Tibial artery (tissue), 4 donors: Measurements from ENCODE around the gene MAGI3.
"Not testable (repeated sequence)": the region's sequence is repeated elsewhere in the genome, so short reads cannot be mapped to it uniquely, and the experiment has no call there.

Source experiments
- DNase-seq, 2 donors: peaks; one replicate each; pipeline ENCODE4 v3.0.0-alpha.2; 2019
- H3K27ac ChIP-seq, 2 donors: fragments of 200-600 bp; sonication (generic) in 1 of 2; 1 replicate in 1 of 2; 2 replicates in 1 of 2; pipeline ENCODE4 v1.5.1; 2018 to 2019; ENCODE audit warnings: mild to moderate bottlenecking in 1 of 2
- H3K27me3 ChIP-seq, 2 donors: fragments of 200-600 bp; sonication (generic) in 1 of 2; one replicate each; pipeline versions ENCODE4 v1.5.1 to v1.6.0; 2016 to 2019
- H3K36me3 ChIP-seq, 3 donors: fragments of 200-600 bp; sonication (generic) in 2 of 3; one replicate each; pipeline ENCODE4 v1.5.1; 2016 to 2019; ENCODE audit warnings: mild to moderate bottlenecking in 2 of 3
- H3K4me1 ChIP-seq, 4 donors: fragments of 200-600 bp; sonication (generic) in 2 of 4; 1 replicate in 3 of 4; 2 replicates in 1 of 4; pipeline ENCODE4 v1.5.1; 2016 to 2019
- H3K4me3 ChIP-seq, 2 donors: fragments of 200-600 bp; sonication (generic) in 1 of 2; 1 replicate in 1 of 2; 2 replicates in 1 of 2; pipeline ENCODE4 v1.5.1; 2018 to 2019; ENCODE audit warnings: mild to moderate bottlenecking in 2 of 2
- H3K9me3 ChIP-seq, 3 donors: fragments of 200-600 bp; sonication (generic) in 1 of 3; one replicate each; pipeline ENCODE4 v1.5.1; 2016 to 2019
- intact Hi-C: fragments of 100-400 bp; cut with DNase I; formaldehyde crosslinking; loops from one replicate; pipeline ENCODE4 v1.15.0; 2023; ENCODE audit warnings: low total_unique reads
- TF ChIP-seq, protein P1 (sequence below), 2 experiments: fragments of 200-600 bp in 1 of 2; fragments of 450-650 bp in 1 of 2; IDR thresholded peaks; one replicate each; pipeline ENCODE4 v1.5.1; 2017 to 2019; ENCODE audit warnings: antibody characterized with exemption in 2 of 2, mild to moderate bottlenecking in 1 of 2, moderate library complexity in 1 of 2

MAGI3 gene

DNA sequence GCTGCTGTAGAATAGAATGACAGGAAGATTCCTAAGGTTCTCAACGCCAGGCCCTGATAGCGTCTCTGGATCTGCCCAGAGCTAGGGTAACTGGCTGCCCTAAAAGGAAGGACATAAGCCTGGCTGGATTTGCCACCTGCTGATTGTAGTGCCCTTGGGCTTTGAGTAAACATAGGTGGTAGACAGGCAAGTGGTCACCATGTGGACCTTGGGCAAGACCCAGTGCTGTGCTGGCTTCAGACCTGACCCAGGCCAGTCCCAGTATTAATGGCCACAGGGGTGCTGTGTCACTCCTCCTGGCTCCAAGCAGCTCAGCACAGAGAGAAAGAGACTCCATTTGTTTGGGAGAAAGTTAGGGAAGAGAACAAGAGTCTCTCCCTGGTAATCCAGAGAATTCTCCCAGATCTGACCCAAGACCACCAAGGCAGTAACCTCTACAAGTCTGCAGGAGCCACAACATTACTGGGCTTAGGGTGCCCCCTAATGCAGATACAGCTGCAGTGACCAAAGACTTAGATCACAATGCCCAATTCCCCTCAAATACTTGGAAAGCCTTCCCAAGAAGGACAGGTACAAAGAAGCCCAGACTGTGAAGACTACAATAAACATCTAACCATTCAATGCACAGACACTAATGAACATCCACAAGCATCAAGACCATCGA, 324.4 kb downstream of the MAGI3 start:
- no peak for DNase-seq
- intact Hi-C loops: no loop called here
- no peak overlapping the region for H3K4me3 ChIP-seq
- H3K9me3 ChIP-seq: no peaks in the 10 kb centered on the region
- H3K4me1 ChIP-seq: no peaks in the 10 kb centered on the region
- TF ChIP-seq, protein P1, sequence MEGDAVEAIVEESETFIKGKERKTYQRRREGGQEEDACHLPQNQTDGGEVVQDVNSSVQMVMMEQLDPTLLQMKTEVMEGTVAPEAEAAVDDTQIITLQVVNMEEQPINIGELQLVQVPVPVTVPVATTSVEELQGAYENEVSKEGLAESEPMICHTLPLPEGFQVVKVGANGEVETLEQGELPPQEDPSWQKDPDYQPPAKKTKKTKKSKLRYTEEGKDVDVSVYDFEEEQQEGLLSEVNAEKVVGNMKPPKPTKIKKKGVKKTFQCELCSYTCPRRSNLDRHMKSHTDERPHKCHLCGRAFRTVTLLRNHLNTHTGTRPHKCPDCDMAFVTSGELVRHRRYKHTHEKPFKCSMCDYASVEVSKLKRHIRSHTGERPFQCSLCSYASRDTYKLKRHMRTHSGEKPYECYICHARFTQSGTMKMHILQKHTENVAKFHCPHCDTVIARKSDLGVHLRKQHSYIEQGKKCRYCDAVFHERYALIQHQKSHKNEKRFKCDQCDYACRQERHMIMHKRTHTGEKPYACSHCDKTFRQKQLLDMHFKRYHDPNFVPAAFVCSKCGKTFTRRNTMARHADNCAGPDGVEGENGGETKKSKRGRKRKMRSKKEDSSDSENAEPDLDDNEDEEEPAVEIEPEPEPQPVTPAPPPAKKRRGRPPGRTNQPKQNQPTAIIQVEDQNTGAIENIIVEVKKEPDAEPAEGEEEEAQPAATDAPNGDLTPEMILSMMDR (IDR thresholded peaks at IDR 0.05): no peak
- no peak overlapping the region for H3K27ac ChIP-seq
- no peaks in the 10 kb centered on the region for H3K27me3 ChIP-seq
- peaks cover 16 to 33% (median 26%) of the 10 kb centered on the region in 3 donors for H3K36me3 ChIP-seq

DNA sequence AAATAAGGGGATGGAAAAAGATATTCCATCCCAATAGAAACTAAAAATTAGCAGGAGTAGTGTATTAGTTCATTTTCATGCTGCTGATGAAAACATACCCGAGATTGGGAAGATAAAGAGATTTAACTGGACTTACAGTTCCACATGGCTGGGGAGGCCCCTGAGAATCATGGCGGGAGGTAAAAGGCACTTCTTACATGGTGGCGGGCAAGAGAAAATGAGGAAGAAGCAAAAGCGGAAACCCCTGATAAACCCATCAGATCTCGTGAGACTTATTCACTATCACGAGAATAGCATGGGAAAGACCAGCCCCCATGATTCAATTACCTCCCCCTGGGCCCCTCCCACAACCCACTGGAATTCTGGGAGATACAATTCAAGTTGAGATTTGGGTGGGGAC, 327.2 kb downstream of the MAGI3 start:
- intact Hi-C loops, H3K27ac ChIP-seq, DNase-seq, H3K4me1 ChIP-seq, H3K9me3 ChIP-seq, H3K27me3 ChIP-seq, H3K4me3 ChIP-seq: not testable (repeated sequence)
- H3K36me3 ChIP-seq: peaks cover 23 to 34% (median 33%) of the 10 kb centered on the region in 3 donors

DNA sequence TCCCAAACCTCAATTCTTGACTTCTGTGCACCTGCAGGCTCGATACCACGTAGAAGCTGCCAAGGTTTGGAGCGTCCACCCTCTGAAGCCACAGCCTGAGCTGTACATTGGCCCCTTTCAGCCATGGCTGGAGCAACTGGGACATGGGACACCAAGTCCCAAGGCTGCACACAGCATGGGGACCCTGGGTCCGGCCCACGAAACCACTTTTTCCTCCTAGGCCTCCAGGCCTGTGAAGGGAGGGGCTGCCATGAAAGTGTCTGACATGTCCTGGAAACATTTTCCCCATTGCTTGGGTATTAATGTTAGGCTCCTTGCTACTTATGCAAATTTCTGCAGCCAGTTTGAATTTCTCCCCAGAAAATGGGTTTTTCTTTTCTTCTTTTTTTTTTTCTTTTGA, 328.3 kb downstream of the MAGI3 start:
- DNase-seq, H3K4me1 ChIP-seq, H3K9me3 ChIP-seq, intact Hi-C loops, H3K27me3 ChIP-seq, H3K27ac ChIP-seq, H3K4me3 ChIP-seq: not testable (repeated sequence)
- H3K36me3 ChIP-seq: peaks cover 23 to 33% (median 30%) of the 10 kb centered on the region in 3 donors

DNA sequence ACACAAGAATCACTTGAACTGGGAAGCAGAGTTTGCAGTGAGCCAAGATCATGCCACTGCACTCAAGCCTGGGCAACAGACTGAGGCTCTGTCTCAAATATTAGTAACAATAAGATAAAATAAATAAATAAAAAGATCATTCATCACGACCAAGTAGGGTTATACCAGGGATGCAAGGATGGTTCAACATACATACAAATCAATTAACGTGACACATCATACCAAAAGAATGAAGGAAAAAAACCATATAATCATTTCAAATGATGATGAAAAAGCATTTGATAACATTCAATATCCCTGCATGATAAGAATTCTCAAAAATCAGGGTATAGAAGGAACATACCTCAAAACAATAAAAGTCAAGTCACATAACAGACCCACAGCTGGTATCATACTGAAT, 330.7 kb downstream of the MAGI3 start:
- no peak overlapping the region for H3K4me3 ChIP-seq
- DNase-seq: no peak
- intact Hi-C loops: no loop called here
- H3K9me3 ChIP-seq: no peaks in the 10 kb centered on the region
- no peaks in the 10 kb centered on the region for H3K27me3 ChIP-seq
- H3K36me3 ChIP-seq: peaks cover 38 to 43% (median 39%) of the 10 kb centered on the region in 3 donors
- TF ChIP-seq, protein P1 (IDR thresholded peaks at IDR 0.05): no peak
- H3K4me1 ChIP-seq: no peaks in the 10 kb centered on the region
- H3K27ac ChIP-seq: no peak overlapping the region

DNA sequence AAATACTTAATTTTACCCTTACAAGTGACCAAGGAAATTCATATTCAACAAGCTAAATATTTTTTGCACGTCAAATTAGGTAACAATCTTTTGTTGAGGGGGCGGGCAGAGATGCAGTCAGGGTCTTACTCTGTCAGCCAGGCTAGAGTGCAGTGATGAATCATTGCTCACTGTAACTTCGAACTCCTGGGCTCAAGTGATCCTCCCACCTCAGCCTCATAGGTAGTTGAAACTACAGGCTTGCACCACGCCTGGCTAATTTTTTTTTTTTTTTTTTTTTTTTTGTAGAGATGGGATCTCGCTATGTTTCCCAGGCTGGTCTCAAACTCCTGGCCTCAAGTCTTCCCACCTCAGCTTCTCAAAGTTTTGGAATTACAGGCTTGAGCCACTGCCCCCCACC, 342.5 kb downstream of the MAGI3 start:
- Histone ChIP-seq H3K4me1 (no peaks in the 10 kb centered on the region), H3K9me3 (no peaks in the 10 kb centered on the region), H3K27me3 (no peaks in the 10 kb centered on the region), H3K36me3 (peaks cover 11 to 23% (median 21%) of the 10 kb centered on the region in 3 donors), H3K4me3 (no peak overlapping the region), H3K27ac (no peak overlapping the region)
- intact Hi-C loops: no loop called here
- TF ChIP-seq, protein P1 (IDR thresholded peaks at IDR 0.05): no peak
- DNase-seq: no peak

DNA sequence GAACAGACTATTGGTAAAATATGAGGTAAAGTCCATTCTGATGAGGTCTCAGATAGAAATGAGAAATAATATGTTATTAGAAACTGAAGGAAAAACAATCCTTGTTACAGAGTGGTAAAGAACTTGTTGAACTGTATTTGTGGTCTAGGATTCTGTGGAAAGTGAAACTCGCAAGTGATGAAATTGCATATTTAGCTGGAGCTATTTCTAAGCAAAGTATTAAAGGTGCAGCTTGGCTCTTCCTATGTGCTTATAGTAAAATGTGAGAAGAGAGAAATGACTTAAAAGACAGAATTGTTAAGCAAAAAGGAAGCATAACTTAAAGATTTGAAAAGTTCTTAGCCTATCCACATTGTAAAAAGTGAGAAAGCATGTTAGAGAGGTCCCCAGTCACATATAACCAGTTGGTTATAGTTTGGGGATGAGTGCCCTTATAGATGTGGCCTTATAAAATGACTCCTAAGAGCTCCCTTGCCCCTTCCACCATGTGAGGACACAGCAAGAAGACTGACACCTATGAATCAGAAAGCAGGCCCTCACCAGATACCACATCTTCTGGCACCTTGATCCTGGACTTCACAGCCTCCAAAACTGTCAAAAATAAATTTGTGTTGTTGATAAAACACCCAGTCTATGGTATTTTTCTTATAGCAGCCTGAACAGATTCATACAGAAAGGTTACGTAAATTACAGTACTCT, 344.2 kb downstream of the MAGI3 start:
- Histone ChIP-seq H3K36me3 (peaks cover 16 to 28% (median 25%) of the 10 kb centered on the region in 3 donors), H3K4me3 (no peak overlapping the region), H3K9me3 (no peaks in the 10 kb centered on the region), H3K27me3 (no peaks in the 10 kb centered on the region), H3K4me1 (no peaks in the 10 kb centered on the region), H3K27ac (no peak overlapping the region)
- no peak for DNase-seq
- TF ChIP-seq, protein P1 (IDR thresholded peaks at IDR 0.05): no peak
- intact Hi-C loops: no loop called here
